GM23338 (cell line): ENCODE data around the gene TAF10.

Source experiments
- POLR2AphosphoS5 ChIP-seq: IDR thresholded peaks from 2 replicates; pipeline ENCODE4 v1.6.1; 2016; ENCODE audit warnings: antibody characterized with exemption, low read depth
- TF ChIP-seq, protein P1 (sequence below), 2 experiments: fragments of 200-600 bp in 1 of 2; sonication (generic) in 1 of 2; conservative IDR thresholded peaks; 2 replicates each; pipeline versions ENCODE4 v1.5.1 to v1.6.1; 2016 to 2017; ENCODE audit warnings: antibody characterized with exemption in 2 of 2, low read depth in 2 of 2, mild to moderate bottlenecking in 2 of 2, moderate library complexity in 1 of 2

- TF ChIP-seq, protein P1, sequence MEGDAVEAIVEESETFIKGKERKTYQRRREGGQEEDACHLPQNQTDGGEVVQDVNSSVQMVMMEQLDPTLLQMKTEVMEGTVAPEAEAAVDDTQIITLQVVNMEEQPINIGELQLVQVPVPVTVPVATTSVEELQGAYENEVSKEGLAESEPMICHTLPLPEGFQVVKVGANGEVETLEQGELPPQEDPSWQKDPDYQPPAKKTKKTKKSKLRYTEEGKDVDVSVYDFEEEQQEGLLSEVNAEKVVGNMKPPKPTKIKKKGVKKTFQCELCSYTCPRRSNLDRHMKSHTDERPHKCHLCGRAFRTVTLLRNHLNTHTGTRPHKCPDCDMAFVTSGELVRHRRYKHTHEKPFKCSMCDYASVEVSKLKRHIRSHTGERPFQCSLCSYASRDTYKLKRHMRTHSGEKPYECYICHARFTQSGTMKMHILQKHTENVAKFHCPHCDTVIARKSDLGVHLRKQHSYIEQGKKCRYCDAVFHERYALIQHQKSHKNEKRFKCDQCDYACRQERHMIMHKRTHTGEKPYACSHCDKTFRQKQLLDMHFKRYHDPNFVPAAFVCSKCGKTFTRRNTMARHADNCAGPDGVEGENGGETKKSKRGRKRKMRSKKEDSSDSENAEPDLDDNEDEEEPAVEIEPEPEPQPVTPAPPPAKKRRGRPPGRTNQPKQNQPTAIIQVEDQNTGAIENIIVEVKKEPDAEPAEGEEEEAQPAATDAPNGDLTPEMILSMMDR (conservative IDR thresholded peaks at IDR 0.05; ENCODE audit: low read depth in 2 of 2), result no peak
- TF ChIP-seq POLR2AphosphoS5, result no peak
Observed at GRCh38 chr11:6623391-6624363, 11.7 kb upstream of the TAF10 start.
